ENCODE results near the gene DALRD3. TPM values are rescaled to one million over a fixed set of nuclear protein-coding genes. Genes with fewer than 3 reads are reported as not detected.

DALRD3 gene
- total and polyA plus RNA-seq, 2 experiments from 2014 or later = 54.6 to 78.0 TPM

GRCh38 chr3:49035281-49035680, 16.9 kb upstream of the DALRD3 start:
- TF ChIP-seq CTCF (IDR thresholded peaks at IDR 0.05; ENCODE audit: low read depth, low read length) = no peak
- no peak for DNase-seq (ENCODE audit: low read depth in 1 of 2, low spot score in 1 of 2)
- Histone ChIP-seq H3K4me3 (no peak overlapping the region), H3K9me3 (ENCODE audit: low read depth) (no peaks in the 10 kb centered on the region), H3K27ac (no peak overlapping the region), H3K4me1 (ENCODE audit: low read depth) (no peaks in the 10 kb centered on the region), H3K36me3 (peaks cover 46% of the 10 kb centered on the region), H3K27me3 (no peaks in the 10 kb centered on the region)

- Histone ChIP-seq H3K4me3 (no peak overlapping the region), H3K27ac (no peak overlapping the region), H3K4me1 (ENCODE audit: low read depth) (no peaks in the 10 kb centered on the region), H3K36me3 (peaks cover 45% of the 10 kb centered on the region), H3K27me3 (no peaks in the 10 kb centered on the region), H3K9me3 (ENCODE audit: low read depth) (no peaks in the 10 kb centered on the region)
- DNase-seq (ENCODE audit: low read depth in 1 of 2, low spot score in 1 of 2) = no peak
- no peak for TF ChIP-seq CTCF (IDR thresholded peaks at IDR 0.05; ENCODE audit: low read depth, low read length)
Observed at GRCh38 chr3:49034650-49035049, 16.3 kb upstream of the DALRD3 start.

GRCh38 chr3:49032646-49033304, 14.4 kb upstream of the DALRD3 start:
- H3K9me3 ChIP-seq (ENCODE audit: low read depth) = no peaks in the 10 kb centered on the region
- H3K4me3 ChIP-seq = no peak overlapping the region
- H3K36me3 ChIP-seq = peaks cover 41% of the 10 kb centered on the region
- TF ChIP-seq CTCF (IDR thresholded peaks at IDR 0.05; ENCODE audit: low read depth, low read length) = no peak
- no peaks in the 10 kb centered on the region for H3K4me1 ChIP-seq (ENCODE audit: low read depth)
- DNase-seq (ENCODE audit: low read depth in 1 of 2, low spot score in 1 of 2) = peak in 1 of 2 donors; percentile 56
- H3K27me3 ChIP-seq = no peaks in the 10 kb centered on the region
- peak overlapping the region; percentile 43 for H3K27ac ChIP-seq

- Histone ChIP-seq H3K9me3 (ENCODE audit: low read depth) (no peaks in the 10 kb centered on the region), H3K4me3 (no peak overlapping the region), H3K4me1 (ENCODE audit: low read depth) (no peaks in the 10 kb centered on the region), H3K27ac (no peak overlapping the region), H3K27me3 (no peaks in the 10 kb centered on the region), H3K36me3 (peaks cover 45% of the 10 kb centered on the region)
- DNase-seq (ENCODE audit: low read depth in 1 of 2, low spot score in 1 of 2) = no peak
- no peak for TF ChIP-seq CTCF (IDR thresholded peaks at IDR 0.05; ENCODE audit: low read depth, low read length)
Observed at GRCh38 chr3:49030321-49030720, 11.9 kb upstream of the DALRD3 start.

GRCh38 chr3:49029563-49029884, 11.1 kb upstream of the DALRD3 start:
- Histone ChIP-seq H3K27ac (peak overlapping the region; percentile 73), H3K27me3 (no peaks in the 10 kb centered on the region), H3K4me3 (no peak overlapping the region), H3K4me1 (ENCODE audit: low read depth) (no peaks in the 10 kb centered on the region), H3K9me3 (ENCODE audit: low read depth) (no peaks in the 10 kb centered on the region), H3K36me3 (peaks cover 47% of the 10 kb centered on the region)
- no peak for TF ChIP-seq CTCF (IDR thresholded peaks at IDR 0.05; ENCODE audit: low read depth, low read length)
- DNase-seq (ENCODE audit: low read depth in 1 of 2, low spot score in 1 of 2) = no peak

Measured in cardiac muscle cell (in vitro differentiated cells and primary cell).